Sigmoid colon (tissue), 7 donors: Measurements from ENCODE around the gene DCAF7. TPM values are rescaled to one million over a fixed set of nuclear protein-coding genes. Genes with fewer than 3 reads are reported as not detected.

ENCODE experiments used
- DNase-seq: peaks from one replicate; pipeline ENCODE4 v3.0.0-alpha.2; 2019
- H3K27ac ChIP-seq, 4 donors: fragments of 200-600 bp; sonication (generic); one replicate each; pipeline ENCODE4 v1.5.1; 2016 to 2019; ENCODE audit warnings: mild to moderate bottlenecking in 1 of 4
- H3K27me3 ChIP-seq, 3 donors: fragments of 200-600 bp; sonication (generic); one replicate each; pipeline ENCODE4 v1.5.1; 2019; ENCODE audit warnings: mild to moderate bottlenecking in 1 of 3
- H3K36me3 ChIP-seq, 4 donors: fragments of 200-600 bp; sonication (generic); one replicate each; pipeline ENCODE4 v1.5.1; 2016 to 2019
- H3K4me1 ChIP-seq, 4 donors: fragments of 200-600 bp; sonication (generic); one replicate each; pipeline ENCODE4 v1.5.1; 2017 to 2019
- H3K4me3 ChIP-seq, 4 donors: fragments of 200-600 bp; sonication (generic); one replicate each; pipeline ENCODE4 v1.5.1; 2017 to 2019; ENCODE audit warnings: mild to moderate bottlenecking in 2 of 4, moderate library complexity in 1 of 4
- H3K9me3 ChIP-seq, 4 donors: fragments of 200-600 bp in 3 of 4; sonication (generic) in 3 of 4; one replicate each; pipeline versions ENCODE4 v1.5.1 to v1.6.1; 2013 to 2019
- EP300 ChIP-seq, 4 donors: sonication (generic); formaldehyde crosslinking; IDR thresholded peaks; one replicate each; pipeline ENCODE4 v1.6.1; 2017; ENCODE audit warnings: antibody characterized with exemption in 4 of 4
- POLR2A ChIP-seq, 2 donors: fragments of 450-650 bp; IDR thresholded peaks; one replicate each; pipeline ENCODE4 v1.6.1; 2016; ENCODE audit warnings: antibody characterized with exemption in 2 of 2, mild to moderate bottlenecking in 2 of 2, moderate library complexity in 2 of 2
- POLR2AphosphoS5 ChIP-seq, 4 donors: sonication (generic); formaldehyde crosslinking; IDR thresholded peaks; one replicate each; pipeline ENCODE4 v1.6.1; 2017; ENCODE audit warnings: antibody characterized with exemption in 4 of 4
- WGBS, 2 donors: extraction: QIAGEN DNeasy Blood & Tissue Kit; methylation state at CpG; one replicate each; pipeline ENCODE4 v1.1.7; 2013; 5-methylcytosine and 5-hydroxymethylcytosine counted together
- intact Hi-C: fragments of 100-400 bp; cut with DNase I; formaldehyde crosslinking; loops from one replicate; pipeline ENCODE4 v1.15.1; 2023
- polyA plus RNA-seq, 3 donors: library from polyadenylated mRNA; stranded (reverse); fragments of 200-250 nt; gene quantifications; one replicate each; pipeline ENCODE4 v1.2.3, GENCODE V29; 2013
- total RNA-seq, 4 donors: library from RNA; depleted of rRNA; stranded (reverse); fragments of >200 nt; gene quantifications; one replicate each; pipeline ENCODE4 v1.1.0, GENCODE V29; 2016
- TF ChIP-seq, protein P1 (sequence below), 4 experiments: fragments of 450-650 bp in 3 of 4; fragments of 200-600 bp in 1 of 4; IDR thresholded peaks; one replicate each; pipeline ENCODE4 v1.5.1; 2016 to 2019; ENCODE audit warnings: antibody characterized with exemption in 4 of 4, mild to moderate bottlenecking in 3 of 4, moderate library complexity in 2 of 4
- donor health status: healthy with polysubstance abuse.
- donor health status: Bipolar disorder and iron deficiency.
- donor health status: healthy.

Gene DCAF7
- total and polyA plus RNA-seq, 7 donors: 14.4 to 34.6 (median 23.1) TPM

DNA sequence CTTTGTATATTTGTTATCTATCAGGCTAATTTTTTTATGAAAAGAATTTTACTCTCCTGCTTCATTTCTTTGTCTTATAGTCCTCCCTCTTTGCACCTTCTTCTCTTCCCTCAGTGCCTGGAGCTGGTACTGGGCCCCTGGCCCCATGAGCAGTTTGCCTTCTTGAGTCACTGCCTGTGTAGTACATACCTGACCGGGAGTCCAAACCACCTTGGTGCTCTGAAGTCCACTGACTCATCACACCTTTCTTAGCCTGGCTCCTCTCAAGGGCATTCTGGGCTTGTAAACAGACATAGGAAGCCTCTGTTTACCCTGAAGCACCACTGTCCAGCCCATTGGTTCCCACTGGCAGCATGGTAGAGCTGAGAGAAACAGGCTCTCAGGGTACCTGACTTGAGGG lies 39.4 kb downstream of the DCAF7 start:
- TF ChIP-seq, protein P1, sequence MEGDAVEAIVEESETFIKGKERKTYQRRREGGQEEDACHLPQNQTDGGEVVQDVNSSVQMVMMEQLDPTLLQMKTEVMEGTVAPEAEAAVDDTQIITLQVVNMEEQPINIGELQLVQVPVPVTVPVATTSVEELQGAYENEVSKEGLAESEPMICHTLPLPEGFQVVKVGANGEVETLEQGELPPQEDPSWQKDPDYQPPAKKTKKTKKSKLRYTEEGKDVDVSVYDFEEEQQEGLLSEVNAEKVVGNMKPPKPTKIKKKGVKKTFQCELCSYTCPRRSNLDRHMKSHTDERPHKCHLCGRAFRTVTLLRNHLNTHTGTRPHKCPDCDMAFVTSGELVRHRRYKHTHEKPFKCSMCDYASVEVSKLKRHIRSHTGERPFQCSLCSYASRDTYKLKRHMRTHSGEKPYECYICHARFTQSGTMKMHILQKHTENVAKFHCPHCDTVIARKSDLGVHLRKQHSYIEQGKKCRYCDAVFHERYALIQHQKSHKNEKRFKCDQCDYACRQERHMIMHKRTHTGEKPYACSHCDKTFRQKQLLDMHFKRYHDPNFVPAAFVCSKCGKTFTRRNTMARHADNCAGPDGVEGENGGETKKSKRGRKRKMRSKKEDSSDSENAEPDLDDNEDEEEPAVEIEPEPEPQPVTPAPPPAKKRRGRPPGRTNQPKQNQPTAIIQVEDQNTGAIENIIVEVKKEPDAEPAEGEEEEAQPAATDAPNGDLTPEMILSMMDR (IDR thresholded peaks at IDR 0.05): no peak
- no peak for TF ChIP-seq POLR2A (IDR thresholded peaks at IDR 0.05)
- no peak for TF ChIP-seq EP300 (IDR thresholded peaks at IDR 0.05)
- no peak for TF ChIP-seq POLR2AphosphoS5 (IDR thresholded peaks at IDR 0.05)
- no peaks in the 10 kb centered on the region for H3K27me3 ChIP-seq
- no peak overlapping the region for H3K4me3 ChIP-seq
- H3K36me3 ChIP-seq: peaks cover 25 to 91% (median 41%) of the 10 kb centered on the region in 4 donors
- H3K4me1 ChIP-seq: no peaks in the 10 kb centered on the region
- 96 to 97% methylated on average over 1 of the region's 1 CpG for WGBS, 2 donors
- DNase-seq: no peak
- no peaks in the 10 kb centered on the region for H3K9me3 ChIP-seq
- intact Hi-C loops: no loop called here
- H3K27ac ChIP-seq: no peak overlapping the region

DNA sequence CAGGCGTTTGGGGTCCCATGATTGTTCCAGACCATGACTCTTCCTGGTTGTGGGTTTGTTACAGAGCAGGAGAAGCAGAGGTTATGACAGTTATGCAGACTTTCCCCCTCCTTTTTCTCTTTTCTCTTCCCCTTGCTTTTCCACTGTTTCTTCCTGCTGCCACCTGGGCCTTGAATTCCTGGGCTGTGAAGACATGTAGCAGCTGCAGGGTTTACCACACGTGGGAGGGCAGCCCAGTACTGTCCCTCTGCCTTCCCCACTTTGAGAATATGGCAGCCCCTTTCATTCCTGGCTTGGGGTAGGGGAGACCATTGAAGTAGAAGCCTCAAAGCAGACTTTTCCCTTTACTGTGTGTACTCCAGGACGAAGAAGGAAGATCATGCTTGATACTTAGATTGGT lies 42.5 kb downstream of the DCAF7 start:
- Histone ChIP-seq H3K36me3 (peaks cover 17 to 59% (median 25%) of the 10 kb centered on the region in 4 donors), H3K4me3 (no peak overlapping the region), H3K27me3 (no peaks in the 10 kb centered on the region), H3K27ac (no peak overlapping the region), H3K9me3 (no peaks in the 10 kb centered on the region), H3K4me1 (no peaks in the 10 kb centered on the region)
- no peak for DNase-seq
- 80 to 85% methylated on average over 3 of the region's 3 CpGs for WGBS, 2 donors
- intact Hi-C loops: no loop called here
- TF ChIP-seq EP300 (IDR thresholded peaks at IDR 0.05) (no peak), POLR2AphosphoS5 (IDR thresholded peaks at IDR 0.05) (no peak), POLR2A (IDR thresholded peaks at IDR 0.05) (no peak)
- TF ChIP-seq, protein P1 (IDR thresholded peaks at IDR 0.05): no peak

DNA sequence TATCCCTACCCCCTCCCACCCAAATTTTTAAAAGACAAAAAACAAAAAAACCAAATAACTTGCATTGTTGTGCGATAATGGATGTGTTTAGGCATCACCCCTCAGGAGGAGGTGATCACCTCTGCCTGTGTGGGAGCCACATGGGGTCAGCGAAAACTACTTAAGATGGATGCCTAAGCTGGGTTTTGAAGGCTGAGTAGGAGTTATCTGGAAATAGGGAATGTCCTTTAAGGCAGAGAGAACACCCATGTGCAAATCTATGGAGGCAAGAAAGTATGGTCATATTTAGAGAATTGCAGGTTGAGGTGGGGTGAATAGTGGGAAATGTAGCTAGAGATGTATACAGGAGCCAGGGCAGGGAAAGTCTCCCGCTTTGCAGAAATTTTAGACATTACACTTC lies 44.9 kb downstream of the DCAF7 start:
- no peak for TF ChIP-seq EP300 (IDR thresholded peaks at IDR 0.05)
- TF ChIP-seq POLR2AphosphoS5 (IDR thresholded peaks at IDR 0.05): no peak
- DNase-seq: no peak
- 96 to 99% methylated on average over 3 of the region's 3 CpGs for WGBS, 2 donors
- Histone ChIP-seq H3K36me3 (peaks cover 11 to 36% (median 13%) of the 10 kb centered on the region in 4 donors), H3K27me3 (no peaks in the 10 kb centered on the region), H3K9me3 (no peaks in the 10 kb centered on the region), H3K27ac (no peak overlapping the region), H3K4me1 (peaks cover 0 to 8% (median 4%) of the 10 kb centered on the region in 4 donors), H3K4me3 (no peak overlapping the region)
- intact Hi-C loops: no loop called here

- 67 to 77% methylated on average over 6 of the region's 6 CpGs for WGBS, 2 donors
- Histone ChIP-seq H3K9me3 (no peaks in the 10 kb centered on the region), H3K4me3 (no peak overlapping the region), H3K36me3 (peaks cover 0 to 17% (median 3%) of the 10 kb centered on the region in 4 donors), H3K27ac (no peak overlapping the region), H3K27me3 (no peaks in the 10 kb centered on the region), H3K4me1 (peaks cover 0 to 20% (median 15%) of the 10 kb centered on the region in 4 donors)
- no peak for DNase-seq
- TF ChIP-seq POLR2AphosphoS5 (IDR thresholded peaks at IDR 0.05) (no peak), EP300 (IDR thresholded peaks at IDR 0.05) (no peak), POLR2A (IDR thresholded peaks at IDR 0.05) (no peak)
- TF ChIP-seq, protein P1 (IDR thresholded peaks at IDR 0.05): no peak
- intact Hi-C loops: no loop called here
Measured at GRCh38 chr17:63596856-63597586, 46.7 kb downstream of the DCAF7 start.

DNA sequence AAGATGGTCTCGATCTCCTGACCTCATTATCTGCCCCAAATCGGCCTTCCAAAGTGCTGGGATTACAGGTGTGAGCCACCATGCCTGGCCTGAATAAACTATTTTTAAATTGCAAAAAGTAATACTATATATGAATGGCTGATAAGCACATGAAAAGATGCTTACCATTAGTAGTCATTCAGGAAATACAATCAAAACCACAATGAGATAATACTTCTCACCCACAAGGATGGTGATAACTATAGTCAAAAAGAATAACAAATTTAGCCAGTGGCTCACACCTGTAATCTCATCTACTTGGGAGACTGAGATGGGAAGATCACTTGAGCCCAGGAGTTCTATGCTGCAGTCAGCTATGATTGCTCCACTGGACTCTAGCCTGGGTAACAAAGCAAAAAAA lies 48.0 kb downstream of the DCAF7 start:
- Histone ChIP-seq H3K27me3 (no peaks in the 10 kb centered on the region), H3K9me3 (no peaks in the 10 kb centered on the region), H3K36me3 (peaks cover 0 to 9% (median 2%) of the 10 kb centered on the region in 4 donors), H3K27ac (no peak overlapping the region), H3K4me3 (no peak overlapping the region), H3K4me1 (peaks cover 0 to 27% (median 18%) of the 10 kb centered on the region in 4 donors)
- 87 to 95% methylated on average over 2 of the region's 2 CpGs for WGBS, 2 donors
- DNase-seq: no peak
- no peak for TF ChIP-seq EP300 (IDR thresholded peaks at IDR 0.05)
- no peak for TF ChIP-seq POLR2AphosphoS5 (IDR thresholded peaks at IDR 0.05)
- no peak for TF ChIP-seq POLR2A (IDR thresholded peaks at IDR 0.05)
- TF ChIP-seq, protein P1 (IDR thresholded peaks at IDR 0.05): no peak
- intact Hi-C loops: no loop called here
